GM21529 (cell line): Measurements from ENCODE around the gene LRRC17.
A peak's percentile ranks its signal among the peaks of the same experiment; 100 is the strongest.

Experiments used
- ATAC-seq: cut with Tn5 transposase; IDR thresholded peaks from one replicate; pipeline ENCODE4 v1.9.1; 2021; ENCODE audit not compliant: unreplicated experiment

The LRRC17 gene, protein sequence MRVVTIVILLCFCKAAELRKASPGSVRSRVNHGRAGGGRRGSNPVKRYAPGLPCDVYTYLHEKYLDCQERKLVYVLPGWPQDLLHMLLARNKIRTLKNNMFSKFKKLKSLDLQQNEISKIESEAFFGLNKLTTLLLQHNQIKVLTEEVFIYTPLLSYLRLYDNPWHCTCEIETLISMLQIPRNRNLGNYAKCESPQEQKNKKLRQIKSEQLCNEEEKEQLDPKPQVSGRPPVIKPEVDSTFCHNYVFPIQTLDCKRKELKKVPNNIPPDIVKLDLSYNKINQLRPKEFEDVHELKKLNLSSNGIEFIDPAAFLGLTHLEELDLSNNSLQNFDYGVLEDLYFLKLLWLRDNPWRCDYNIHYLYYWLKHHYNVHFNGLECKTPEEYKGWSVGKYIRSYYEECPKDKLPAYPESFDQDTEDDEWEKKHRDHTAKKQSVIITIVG

DNA sequence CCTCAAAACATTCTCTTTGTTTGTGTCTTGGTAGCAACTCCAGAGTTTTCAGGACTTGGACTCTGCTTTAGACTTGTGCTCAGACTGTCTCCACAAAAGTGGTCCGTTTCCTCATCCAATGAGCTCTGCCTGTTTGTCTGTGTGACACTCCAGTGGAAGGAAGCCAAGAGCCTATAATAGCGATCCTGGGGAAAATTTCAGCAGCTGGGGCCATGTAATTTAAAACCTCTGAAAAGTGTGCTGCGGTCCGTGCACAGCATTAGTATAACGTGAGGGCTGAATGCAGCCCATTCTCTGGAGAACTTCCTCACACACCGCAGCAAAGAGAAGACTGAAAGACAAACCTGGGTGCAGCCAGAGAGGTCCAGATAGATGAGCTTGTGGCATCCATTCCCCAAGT is at the start of gene LRRC17:
Gene LRRC17 (plus strand): TSS at position 259 of the 400 bp plus-strand sequence. CDS start 20,914 bp downstream, outside the sequence.
- ATAC-seq: no peak

DNA sequence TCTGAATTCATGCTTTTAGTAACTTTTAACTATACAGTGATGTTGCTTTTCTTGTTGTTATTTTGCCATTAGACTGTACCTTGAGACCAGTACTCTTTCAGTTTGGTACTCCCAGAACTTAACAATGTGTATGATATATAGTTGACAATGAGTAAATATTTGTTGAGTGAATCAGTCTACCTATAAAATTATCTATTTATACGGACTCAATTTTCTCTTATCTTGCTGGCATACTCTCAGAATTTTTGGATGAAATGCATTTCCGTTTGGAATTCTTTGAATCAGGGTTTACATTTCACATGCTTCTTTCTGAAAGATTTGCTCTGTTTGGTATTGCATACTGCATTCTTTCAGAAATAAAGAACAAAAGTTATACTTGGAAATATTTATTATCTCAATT is 47.8 kb upstream of the LRRC17 start:
- ATAC-seq: no peak

DNA sequence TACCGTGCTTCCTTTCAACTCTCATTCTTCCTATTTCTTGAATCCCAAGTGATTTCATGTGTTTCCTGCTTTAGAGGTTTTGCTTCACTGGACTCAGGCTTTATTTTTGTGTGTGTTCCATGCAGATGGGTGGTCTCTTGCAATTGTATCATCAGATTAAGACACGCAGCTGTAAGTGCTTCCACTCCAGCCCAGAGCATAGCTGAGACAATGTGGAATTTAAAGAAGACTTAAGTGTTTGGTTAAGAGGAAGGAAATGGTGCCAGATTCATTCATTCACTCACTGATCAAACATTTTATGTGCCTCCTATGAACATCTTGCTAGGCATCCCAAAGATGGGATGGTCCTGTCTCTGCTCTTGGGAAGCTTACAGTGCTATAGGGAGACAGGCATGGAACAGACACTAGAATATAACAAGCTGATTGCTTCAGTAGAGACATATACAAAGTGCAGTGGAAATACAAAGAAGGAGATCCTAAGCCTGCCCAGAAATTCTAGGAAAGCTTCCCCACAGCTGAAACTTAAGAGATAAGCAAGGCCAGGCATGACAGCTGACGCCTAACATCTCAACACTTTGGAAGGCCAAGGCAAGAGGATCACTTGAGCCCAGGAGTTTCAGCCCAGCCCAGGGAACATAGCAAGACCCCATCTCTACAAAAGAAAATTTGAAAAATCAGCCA is 46.1 kb upstream of the LRRC17 start:
- no peak for ATAC-seq

DNA sequence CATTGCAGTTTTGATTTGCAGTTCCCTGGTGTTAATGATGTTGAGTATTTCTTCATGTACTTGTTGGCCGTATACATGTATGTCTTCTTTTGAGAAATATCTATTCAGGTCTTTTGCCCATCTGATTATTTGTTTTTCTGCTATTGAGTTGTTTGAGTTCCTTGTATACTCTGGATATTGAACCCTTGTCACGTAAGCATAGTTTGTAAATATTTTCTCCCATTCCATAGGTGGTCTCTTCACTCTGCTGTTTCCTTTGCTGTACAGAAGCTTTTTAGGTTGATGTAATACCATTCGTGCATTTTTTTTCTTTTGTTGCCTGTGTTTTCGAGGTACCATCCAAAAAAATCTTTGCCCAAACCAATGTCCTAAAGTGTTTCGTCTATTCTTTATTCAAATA is 43.6 kb upstream of the LRRC17 start:
- no peak for ATAC-seq

DNA sequence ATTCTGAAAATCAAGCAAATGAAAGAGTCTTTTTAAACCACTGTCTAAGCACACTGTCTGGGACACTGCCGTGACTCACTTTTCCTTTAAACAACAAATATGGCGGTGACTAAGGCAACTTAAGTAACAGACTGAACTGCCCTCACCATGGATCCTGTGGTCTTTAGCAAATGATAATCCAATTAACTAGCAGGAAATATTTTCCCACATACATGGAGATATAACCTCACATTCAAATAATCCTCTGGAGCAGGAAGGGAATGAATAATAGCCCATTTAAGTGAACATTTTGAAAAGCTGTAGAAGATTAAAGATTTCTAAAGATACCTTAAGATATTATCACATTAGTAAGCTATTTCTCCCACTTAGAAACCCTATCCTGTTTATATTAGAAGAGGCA is 40.3 kb upstream of the LRRC17 start:
- ATAC-seq: no peak

DNA sequence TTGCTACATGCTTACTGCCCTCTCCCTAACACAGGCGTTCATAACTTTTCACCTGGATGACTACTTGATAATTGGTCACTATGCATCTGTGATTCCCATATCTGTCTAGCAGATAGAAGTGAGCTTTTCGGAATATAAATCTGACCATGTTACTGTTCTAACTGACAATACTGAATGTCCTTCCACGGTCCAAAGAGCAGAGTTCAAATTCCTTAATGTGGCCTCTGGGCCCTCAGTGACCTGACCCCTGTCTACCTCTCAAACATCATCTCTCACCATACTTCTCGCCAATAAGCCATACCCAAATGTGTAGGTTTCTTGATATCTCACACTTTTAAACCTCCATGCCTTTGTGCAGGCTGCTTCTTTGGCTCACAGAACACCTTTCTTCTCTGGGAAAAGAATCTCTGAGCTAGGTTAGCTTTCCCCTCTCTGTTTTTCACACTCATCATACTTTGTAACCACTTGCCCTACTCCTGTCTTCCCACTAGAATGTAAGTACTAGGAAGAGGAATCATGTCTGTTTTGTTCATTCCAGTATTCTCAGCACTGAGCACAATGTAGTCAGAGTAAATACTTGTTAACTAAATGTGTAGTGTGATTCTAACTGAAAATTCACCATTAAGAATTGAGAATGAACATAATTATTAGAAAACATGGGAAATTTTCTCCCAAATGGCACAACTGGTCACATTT is 39.2 kb upstream of the LRRC17 start:
- ATAC-seq: peak; percentile 38

DNA sequence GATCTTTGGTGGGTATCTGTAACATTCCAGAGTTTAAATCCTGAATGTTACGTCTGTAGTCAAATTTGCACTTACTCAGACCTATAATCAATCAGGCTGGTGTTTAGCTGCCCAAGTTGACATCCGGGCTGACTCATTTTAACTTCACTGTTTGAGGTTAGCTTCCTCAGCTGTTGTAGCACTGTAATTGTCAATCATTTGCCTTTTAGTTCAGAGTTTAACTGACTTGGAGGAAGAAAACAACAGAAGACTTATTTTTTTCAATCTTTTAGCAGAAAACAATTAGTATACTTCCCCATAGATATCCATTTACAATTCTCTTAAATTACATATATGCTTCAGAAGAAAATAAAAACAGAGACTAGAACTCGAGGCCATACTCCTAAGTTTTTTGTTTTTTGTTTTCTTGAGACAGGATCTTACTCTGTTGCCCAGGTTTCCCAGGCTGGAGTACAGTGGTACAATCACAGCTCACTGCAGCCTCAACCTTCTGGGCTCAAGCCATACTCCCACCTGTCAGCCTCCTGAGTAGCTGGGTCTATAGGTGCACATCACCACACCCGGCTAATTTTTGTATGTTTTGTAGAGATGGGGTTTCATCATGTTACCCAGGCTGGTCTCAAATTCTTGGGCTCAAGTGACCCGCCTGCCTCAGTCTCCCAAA is 38.5 kb upstream of the LRRC17 start:
- ATAC-seq: peak; percentile 99

DNA sequence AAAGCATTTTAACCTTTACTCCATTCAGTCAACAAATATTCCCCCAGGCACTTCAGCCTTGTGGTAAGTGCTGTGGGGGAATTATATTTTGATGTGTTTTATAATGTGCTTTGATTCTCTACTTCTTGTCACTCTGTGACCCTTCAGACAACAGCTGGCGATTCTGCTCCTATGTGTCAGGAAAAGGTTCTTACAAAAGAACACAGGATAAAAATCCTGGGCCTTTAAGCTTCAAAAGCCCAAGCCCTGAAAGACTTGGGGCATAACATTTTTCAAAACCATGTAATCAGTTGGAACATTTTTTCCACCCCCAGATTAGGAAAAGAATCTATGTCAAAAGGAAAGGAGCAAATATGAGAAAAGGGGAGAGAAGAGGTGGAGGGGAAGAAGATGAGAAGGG is 37.8 kb upstream of the LRRC17 start:
- no peak for ATAC-seq

DNA sequence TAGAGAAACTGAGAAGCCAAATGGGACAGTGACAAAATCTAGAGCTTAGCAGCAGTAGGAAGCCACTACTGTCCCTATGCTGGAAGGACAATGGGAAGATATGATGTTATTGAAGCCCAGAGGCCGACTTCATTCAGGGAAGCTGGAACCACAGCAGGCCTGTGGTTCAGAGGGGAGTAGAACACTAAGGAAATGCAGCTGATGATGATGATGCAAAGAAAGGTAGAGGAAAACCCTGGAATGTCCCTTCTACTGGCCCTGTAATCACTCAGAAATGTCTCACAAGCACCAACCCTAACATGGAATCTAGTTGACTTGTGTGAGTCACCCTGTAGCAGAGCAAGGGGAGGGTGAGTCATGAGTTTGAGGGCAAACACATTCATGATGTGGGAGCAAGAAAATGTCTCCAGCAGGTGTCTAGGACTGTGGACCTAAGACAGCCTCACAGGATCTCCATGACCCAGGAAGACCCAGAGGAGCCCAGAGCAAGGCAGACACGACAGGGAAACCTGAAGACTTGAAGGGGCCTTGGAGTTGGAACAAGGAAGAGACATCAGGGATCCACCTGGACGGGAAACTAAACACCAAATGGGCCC is 37.0 kb upstream of the LRRC17 start:
- ATAC-seq: no peak

DNA sequence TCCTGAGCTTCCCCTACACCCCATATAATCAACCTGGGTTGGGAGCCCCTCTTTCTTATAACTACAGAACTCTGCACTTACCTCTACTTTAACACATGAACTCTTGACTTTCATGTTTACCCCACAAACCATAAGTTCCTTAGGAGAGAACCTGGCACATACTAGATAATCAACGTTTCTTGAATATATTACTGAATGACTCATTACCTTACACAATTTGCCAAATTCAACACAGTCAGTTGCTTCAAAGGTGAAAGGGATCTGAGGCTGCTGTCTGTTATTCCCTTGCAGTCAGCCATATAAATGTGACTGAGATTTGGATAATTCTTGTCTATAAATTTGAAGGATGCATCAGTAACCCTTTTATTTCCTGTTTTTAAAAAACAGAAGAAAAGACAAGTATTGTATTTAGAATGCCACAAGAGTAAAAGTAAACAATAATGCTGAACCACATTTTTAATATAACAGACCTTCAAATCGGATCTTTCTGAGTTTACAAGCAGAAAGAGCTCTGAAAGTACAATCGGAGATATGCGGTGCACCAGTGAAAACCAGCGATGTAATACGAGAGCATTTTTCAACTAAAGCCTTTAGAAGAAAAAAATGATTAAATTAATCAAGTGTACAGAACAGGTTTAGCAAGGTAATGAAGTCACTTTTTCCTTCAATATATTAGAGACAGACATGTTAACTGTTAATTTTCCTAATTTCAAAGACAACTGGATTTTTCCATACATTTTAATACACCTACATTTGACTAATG is 29.5 kb upstream of the LRRC17 start:
- no peak for ATAC-seq

DNA sequence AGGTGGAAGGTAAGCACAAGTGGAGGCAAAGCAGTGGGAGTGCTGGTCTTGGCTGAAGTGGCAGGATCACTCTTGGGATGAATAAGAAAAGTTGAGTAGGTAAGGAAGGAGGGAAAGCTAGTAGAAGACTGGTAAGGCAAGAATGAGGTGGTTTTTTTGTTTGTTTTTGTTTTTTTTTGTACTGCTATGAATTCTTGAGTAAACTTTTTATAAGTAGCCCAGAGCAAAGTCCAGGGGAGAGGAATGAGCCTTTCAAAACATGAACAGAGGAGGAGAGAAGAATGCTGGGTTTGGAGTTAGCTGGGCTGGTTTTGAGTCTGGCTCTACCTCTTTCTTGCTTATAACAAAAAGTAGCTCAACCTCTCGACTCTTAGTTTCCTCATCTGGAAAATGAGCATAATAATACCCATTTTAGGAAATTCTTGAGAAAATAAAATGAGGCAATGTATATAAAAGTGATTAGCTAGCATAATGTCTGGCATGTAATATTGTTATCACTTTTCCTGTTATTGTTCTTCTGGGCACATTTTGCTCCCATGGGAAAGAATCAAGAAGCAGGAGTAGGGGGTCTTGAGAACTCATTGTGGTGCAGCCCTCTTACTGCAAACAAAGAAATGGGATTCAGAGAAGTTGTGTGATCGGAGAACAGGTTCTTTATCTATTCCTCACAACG is 24.1 kb upstream of the LRRC17 start:
- no peak for ATAC-seq

DNA sequence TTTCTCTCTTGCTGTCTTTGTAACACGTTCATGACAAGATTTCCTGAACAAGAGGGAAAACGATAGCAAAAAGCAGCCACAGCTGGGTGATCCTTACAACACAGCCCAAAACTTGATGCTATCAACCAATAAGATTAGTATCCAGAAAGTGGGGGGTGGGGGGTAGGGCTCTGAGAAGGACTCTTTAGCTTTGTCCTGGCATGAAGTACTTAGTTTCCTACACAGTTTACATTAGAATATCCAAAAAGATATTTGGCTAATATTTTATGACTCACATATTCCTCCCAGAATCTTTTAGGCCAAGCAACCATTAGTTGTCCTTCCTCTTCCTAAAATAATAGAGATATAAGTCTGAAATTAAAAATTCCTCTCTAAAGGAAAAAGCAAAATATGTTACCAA is 22.9 kb upstream of the LRRC17 start:
- ATAC-seq: no peak

DNA sequence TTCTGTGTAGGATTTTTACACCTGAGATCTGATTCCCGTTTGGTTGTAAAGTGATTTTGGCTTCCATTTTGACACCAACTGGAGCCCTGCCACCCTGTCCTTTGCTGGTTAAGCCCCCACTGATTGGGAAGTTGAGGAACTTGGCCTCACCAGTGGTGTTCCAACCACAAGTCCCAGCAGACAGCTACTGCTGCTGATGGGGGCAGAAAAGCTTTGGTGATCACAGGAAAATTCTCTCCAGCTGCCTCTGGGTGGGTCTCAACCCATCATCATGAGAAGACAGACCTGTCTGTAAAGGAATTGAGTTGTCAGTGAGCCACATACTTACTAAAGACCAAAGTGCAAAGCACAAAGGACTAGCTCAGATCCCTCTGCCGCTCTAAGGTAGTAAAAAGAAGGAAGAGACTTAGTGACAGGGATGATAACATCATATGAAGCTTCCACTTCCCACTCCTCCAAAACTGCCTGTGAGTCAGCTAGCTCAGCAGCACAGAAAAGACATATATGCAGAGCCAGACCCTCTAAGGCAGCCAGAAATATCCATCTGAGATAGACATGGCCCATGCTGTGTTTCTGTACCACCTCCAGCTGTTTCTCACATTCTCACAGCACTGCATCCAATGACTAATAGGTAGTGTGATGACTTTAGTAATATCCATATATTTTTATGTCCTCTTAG is 22.4 kb upstream of the LRRC17 start:
- ATAC-seq: no peak

DNA sequence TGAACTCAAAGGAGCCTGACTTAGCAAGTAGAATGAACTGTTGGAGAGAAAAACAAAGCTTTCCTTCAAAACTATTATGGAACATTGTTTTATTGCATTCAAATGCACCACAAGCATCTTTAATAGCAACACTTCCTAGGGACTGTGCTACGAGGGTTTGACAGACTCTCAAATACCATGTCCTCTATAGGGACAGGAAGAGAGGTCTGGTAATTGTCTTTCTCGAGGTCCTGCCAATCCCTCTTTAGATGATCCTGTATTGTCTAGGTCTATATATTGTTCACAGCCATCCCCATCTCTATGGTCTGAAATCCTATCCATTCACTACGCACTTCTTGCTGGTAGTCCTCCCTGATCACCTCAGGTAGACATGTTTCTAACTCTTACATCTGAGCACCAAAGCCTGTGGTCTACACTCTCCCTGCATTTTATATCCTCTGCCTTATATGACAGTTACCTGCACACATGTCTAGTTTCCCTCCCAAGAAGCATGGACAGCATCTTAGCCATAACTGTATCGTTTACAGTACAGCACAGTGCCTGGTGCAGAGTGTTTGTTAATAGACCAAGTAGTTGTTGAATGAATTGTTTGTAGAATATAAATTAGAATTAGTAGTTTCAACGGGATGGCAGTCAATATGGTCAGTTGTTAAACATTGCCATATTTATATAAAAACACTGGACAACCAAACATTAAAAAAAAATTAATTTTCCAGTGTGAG is 21.7 kb upstream of the LRRC17 start:
- ATAC-seq: no peak

DNA sequence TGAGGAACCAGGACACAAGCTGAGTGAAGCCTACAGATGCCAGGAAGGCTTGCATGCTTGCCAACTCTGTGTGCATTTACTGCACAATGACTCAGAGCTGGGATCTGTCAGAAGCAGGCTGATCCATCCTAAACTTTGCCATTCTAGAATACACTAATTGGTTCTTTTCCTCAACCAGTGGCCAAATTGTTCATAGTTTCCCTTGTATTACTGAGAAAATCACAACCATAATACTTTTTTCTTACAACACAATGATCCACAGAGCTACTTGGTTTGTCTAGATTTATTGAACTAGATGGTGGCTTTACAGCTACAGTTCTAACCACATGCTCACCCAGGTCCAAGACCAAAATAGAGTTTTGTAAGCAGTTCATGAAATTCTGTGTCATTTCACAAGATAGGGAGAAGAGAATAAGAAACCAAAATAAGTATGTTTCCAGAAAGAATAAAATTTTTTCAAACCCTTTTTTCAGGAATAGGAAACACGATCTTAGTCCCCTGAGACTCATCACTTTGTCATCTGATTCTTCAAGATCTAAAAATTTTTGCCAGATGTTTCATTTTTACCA is 21.0 kb upstream of the LRRC17 start:
- ATAC-seq: no peak

DNA sequence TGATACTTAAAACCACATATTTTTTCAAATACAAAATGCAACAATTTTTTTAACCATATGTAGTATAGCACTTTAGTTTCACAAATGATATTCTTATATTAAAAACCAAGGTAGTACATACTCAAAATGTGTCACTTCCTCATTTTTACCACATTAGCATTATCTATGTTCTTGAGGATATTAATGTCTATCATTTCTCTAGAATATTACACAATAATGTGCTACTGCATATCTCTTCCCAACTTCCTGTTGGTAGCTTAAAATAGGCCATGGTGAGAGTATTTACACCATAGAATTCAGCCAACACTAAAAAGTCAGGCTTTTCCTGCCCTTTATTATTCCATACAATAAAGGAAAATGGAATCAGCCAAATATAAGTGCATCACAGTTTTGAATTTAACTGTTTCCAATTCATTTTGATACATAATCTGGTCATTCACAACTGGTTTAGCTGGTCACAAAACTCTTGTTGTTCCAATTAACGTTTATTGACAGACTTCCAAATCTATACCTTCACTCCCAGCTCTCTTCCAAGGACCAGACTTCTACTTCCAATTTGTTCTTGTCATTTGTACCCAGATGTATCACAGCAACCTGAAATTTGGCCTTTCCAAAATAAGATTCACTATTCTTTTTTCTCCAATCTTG is 20.0 kb upstream of the LRRC17 start:
- no peak for ATAC-seq

DNA sequence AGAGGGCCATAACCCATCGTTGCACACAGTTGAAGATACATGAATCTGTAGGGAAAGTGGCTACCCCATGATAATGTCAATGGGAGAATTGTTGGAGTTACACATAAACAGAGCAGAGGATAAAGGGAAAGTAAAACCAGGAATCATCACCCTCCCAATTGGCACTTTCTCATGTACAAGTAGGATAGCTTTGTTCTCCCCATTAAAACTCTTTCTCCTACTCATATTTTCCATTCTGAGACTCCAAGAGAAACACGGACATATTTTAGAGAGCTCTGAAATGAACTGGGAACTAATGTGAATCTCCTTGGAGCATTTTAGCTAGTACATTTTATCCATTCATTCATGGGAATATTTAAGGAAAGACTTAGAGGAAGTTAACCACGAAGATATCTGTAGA is 17.2 kb upstream of the LRRC17 start:
- ATAC-seq: no peak

DNA sequence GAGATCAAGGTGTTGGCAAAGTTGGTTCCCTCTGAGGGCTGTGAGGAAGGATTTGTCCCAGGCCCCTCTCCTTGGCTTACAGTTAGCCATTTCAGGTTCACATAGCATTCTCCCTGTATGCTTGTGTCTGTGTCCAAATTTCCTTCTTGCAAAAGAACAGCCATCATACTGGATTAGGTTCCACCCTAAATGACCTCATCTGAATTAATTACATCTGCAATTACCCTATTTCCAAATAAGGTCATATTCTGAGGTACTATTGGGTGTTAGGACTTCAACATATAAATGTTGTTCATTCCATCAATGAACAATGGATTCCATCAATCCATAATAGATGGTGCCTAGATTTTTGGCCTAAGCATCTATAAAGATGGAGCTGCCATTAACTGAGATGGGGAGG is 16.2 kb upstream of the LRRC17 start:
- no peak for ATAC-seq
